DOHH2 (cell line): ENCODE measurements around the gene API5.

Source experiments
- EZH2phosphoT487 ChIP-seq: fragments of 200-600 bp; sonication (generic); IDR thresholded peaks from 2 replicates; pipeline ENCODE4 v1.6.1; 2017; ENCODE audit warnings: borderline replicate concordance, mild to moderate bottlenecking, antibody characterized with exemption, low read length, moderate library complexity, mixed read lengths
- TF ChIP-seq, protein P1 (sequence below): fragments of 200-600 bp; sonication (generic); IDR thresholded peaks from one replicate; pipeline ENCODE4 v1.5.1; 2014; ENCODE audit warnings: antibody characterized with exemption, mild to moderate bottlenecking, low read depth, low read length; ENCODE audit not compliant: poor library complexity, severe bottlenecking

DNA sequence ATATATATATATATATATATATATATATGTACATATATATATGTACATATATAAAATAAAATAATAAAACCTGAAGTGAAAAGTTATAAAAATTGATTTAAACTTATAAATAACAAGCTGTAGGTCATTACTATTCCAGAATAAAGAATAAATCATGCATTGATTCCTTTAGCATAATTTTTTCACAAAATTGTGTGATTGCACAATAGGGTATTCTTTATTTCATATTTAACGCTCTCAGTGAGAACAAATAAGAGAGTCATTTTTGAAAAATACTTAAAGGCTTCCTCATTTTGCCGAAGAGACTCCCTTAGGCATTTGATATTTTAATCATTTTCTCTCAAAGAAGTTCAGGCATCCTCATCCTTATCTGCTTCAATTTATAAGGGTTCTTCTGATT is 41.3 kb upstream of the API5 start:
- TF ChIP-seq, protein P1, sequence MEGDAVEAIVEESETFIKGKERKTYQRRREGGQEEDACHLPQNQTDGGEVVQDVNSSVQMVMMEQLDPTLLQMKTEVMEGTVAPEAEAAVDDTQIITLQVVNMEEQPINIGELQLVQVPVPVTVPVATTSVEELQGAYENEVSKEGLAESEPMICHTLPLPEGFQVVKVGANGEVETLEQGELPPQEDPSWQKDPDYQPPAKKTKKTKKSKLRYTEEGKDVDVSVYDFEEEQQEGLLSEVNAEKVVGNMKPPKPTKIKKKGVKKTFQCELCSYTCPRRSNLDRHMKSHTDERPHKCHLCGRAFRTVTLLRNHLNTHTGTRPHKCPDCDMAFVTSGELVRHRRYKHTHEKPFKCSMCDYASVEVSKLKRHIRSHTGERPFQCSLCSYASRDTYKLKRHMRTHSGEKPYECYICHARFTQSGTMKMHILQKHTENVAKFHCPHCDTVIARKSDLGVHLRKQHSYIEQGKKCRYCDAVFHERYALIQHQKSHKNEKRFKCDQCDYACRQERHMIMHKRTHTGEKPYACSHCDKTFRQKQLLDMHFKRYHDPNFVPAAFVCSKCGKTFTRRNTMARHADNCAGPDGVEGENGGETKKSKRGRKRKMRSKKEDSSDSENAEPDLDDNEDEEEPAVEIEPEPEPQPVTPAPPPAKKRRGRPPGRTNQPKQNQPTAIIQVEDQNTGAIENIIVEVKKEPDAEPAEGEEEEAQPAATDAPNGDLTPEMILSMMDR, result no peak
- no peak for TF ChIP-seq EZH2phosphoT487
